Transverse colon (tissue), 4 donors: Measurements from ENCODE around the gene PRKCH.

Experiments used
- CTCF ChIP-seq, 5 experiments: fragments of 200-600 bp in 3 of 5; fragments of 450-650 bp in 2 of 5; sonication (generic) in 3 of 5; IDR thresholded peaks; 1 replicate in 2 of 5; 2 replicates in 3 of 5; pipeline ENCODE4 v1.5.1; 2016 to 2017; ENCODE audit warnings: antibody characterized with exemption in 5 of 5, inconsistent platforms in 3 of 5, mild to moderate bottlenecking in 2 of 5, moderate library complexity in 1 of 5
- EP300 ChIP-seq: sonication (generic); formaldehyde crosslinking; IDR thresholded peaks from one replicate; pipeline ENCODE4 v1.6.1; 2017; ENCODE audit warnings: antibody characterized with exemption, low read depth
- POLR2A ChIP-seq: fragments of 450-650 bp; IDR thresholded peaks from one replicate; pipeline ENCODE4 v1.6.1; 2016; ENCODE audit warnings: antibody characterized with exemption, mild to moderate bottlenecking, moderate library complexity
- POLR2AphosphoS5 ChIP-seq, 3 donors: sonication (generic); formaldehyde crosslinking; IDR thresholded peaks; one replicate each; pipeline ENCODE4 v1.6.1; 2016; ENCODE audit warnings: antibody characterized with exemption in 3 of 3

DNA sequence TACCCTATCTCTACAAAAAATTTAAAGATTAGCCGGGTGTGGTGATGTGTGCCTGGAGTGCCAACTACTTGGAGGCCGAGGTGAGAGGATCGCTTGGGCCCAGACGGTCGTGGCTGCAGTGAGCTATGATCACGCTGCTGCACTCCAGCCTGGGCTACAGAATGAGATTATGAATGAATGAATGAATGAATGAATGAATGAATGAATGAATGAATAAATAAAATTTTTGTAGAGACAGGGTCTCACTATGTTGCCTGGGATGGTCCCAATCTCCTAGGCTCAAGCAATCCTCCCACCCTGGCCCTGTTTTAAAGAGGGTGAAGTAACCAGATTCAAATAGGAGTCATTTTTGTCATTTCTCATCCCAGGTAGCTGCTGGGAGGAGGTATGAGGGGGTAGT, 197.7 kb downstream of the PRKCH start:
- TF ChIP-seq CTCF (IDR thresholded peaks at IDR 0.05) (no peak), EP300 (no peak), POLR2A (no peak), POLR2AphosphoS5 (IDR thresholded peaks at IDR 0.05) (no peak)
